Glutamatergic neuron (in vitro differentiated cells): ENCODE data around the gene CDCA5. TPM values are rescaled to one million over a fixed set of nuclear protein-coding genes. Genes with fewer than 3 reads are reported as not detected.

Experiments
- DNase-seq: peaks from one replicate; pipeline ENCODE4 v3.0.0; 2022
- H3K27ac Mint-ChIP-seq: one replicate; pipeline ENCODE4 v1.8.0; 2020; ENCODE audit warnings: mild to moderate bottlenecking, mixed read lengths, inconsistent platforms; ENCODE audit not compliant: unreplicated experiment
- H3K27me3 Mint-ChIP-seq: one replicate; pipeline ENCODE4 v1.8.0; 2020; ENCODE audit warnings: mild to moderate bottlenecking, moderate library complexity, mixed read lengths, inconsistent platforms; ENCODE audit not compliant: unreplicated experiment
- H3K36me3 Mint-ChIP-seq: one replicate; pipeline ENCODE4 v1.8.0; 2020; ENCODE audit warnings: mild to moderate bottlenecking, mixed read lengths, inconsistent platforms; ENCODE audit not compliant: unreplicated experiment
- H3K4me1 Mint-ChIP-seq: one replicate; pipeline ENCODE4 v1.8.0; 2020; ENCODE audit warnings: mild to moderate bottlenecking, low read depth, mixed read lengths, inconsistent platforms; ENCODE audit not compliant: unreplicated experiment
- H3K4me3 Mint-ChIP-seq: one replicate; pipeline ENCODE4 v1.8.0; 2020; ENCODE audit warnings: mild to moderate bottlenecking, mixed read lengths, inconsistent platforms; ENCODE audit not compliant: unreplicated experiment
- H3K9me3 Mint-ChIP-seq: one replicate; pipeline ENCODE4 v1.8.0; 2020; ENCODE audit warnings: mild to moderate bottlenecking, moderate library complexity, mixed read lengths, inconsistent platforms; ENCODE audit not compliant: unreplicated experiment
- total RNA-seq: library from RNA; stranded (reverse); fragmentation: NEBNext Ultra II Directional; extraction: Animal tissue kit (Norgen Biotek cat#: 25700); gene quantifications from one replicate; pipeline ENCODE4 v1.2.1, GENCODE V29; 2021; ENCODE audit not compliant: unreplicated experiment
- TF ChIP-seq, protein P1 (sequence below): fragments of 200-600 bp; sonication (generic); IDR thresholded peaks from one replicate; pipeline ENCODE4 v1.5.0; 2021; ENCODE audit not compliant: partially characterized antibody, unreplicated experiment

The CDCA5 gene
- total RNA-seq, 1 donor from 2014 or later: 7.7 TPM

DNA sequence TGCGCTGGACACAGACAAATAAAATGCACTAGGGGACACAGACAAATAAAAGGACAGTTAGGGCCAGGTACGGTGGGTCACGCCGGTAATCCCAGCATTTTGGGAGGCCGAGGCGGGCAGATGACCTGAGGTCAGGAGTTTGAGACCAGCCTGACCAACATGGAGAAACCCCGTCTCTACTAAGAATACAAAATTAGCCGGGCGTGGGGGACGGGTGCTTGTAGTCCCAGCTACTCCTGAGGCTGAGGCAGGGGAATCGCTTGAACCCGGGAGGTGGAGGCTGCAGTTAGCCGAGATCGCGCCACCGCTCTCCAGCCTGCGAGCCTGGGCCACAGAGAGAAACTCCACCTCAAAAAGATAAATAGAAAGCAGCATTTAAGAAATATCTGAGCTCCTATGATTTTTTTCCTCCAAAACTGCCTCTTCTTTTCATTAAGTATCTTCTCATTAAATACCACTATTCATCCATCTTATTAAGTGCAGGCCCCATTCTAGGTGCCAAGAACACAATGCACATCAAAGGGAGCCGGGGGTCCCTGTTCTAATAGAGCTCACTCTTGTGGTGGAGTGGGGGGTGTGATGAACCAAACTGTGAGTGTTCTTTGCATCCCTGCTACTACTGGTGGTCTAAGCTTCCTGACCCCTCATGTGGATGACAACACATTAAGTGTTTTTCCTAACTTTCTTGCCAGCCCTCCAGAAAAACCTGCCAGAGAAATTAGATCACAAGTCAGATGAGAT is 34.4 kb upstream of the CDCA5 start:
- no peaks in the 10 kb centered on the region for H3K36me3 Mint-ChIP-seq

GRCh38 chr11:65117206-65118096 is 33.6 kb upstream of the CDCA5 start, which contains the start of gene ZNHIT2:
TSS of gene ZNHIT2 (minus strand) at chr11:65117701. CDS start at chr11:65117653, 48 bp downstream.
- H3K27ac Mint-ChIP-seq: peak within 1 kb of the TSS; percentile 82
- peaks cover 23% of the 10 kb centered on the region for H3K9me3 Mint-ChIP-seq
- H3K36me3 Mint-ChIP-seq: no peaks in the 10 kb centered on the region
- peaks cover 13% of the 10 kb centered on the region for H3K4me1 Mint-ChIP-seq
- DNase-seq: peak; percentile 99
- H3K4me3 Mint-ChIP-seq: peak within 1 kb of the TSS; percentile 88
- TF ChIP-seq, protein P1, sequence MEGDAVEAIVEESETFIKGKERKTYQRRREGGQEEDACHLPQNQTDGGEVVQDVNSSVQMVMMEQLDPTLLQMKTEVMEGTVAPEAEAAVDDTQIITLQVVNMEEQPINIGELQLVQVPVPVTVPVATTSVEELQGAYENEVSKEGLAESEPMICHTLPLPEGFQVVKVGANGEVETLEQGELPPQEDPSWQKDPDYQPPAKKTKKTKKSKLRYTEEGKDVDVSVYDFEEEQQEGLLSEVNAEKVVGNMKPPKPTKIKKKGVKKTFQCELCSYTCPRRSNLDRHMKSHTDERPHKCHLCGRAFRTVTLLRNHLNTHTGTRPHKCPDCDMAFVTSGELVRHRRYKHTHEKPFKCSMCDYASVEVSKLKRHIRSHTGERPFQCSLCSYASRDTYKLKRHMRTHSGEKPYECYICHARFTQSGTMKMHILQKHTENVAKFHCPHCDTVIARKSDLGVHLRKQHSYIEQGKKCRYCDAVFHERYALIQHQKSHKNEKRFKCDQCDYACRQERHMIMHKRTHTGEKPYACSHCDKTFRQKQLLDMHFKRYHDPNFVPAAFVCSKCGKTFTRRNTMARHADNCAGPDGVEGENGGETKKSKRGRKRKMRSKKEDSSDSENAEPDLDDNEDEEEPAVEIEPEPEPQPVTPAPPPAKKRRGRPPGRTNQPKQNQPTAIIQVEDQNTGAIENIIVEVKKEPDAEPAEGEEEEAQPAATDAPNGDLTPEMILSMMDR: peak; percentile 96
- peaks cover 29% of the 10 kb centered on the region for H3K27me3 Mint-ChIP-seq

More for the DNA sequence above, 34.4 kb upstream of the CDCA5 start:
- TF ChIP-seq, protein P1: peak; percentile 48
- H3K4me1 Mint-ChIP-seq: peaks cover 13% of the 10 kb centered on the region
- peak overlapping the region; percentile 82 for H3K27ac Mint-ChIP-seq
- H3K4me3 Mint-ChIP-seq: peak overlapping the region; percentile 75
- no peak for DNase-seq
- peaks cover 30% of the 10 kb centered on the region for H3K27me3 Mint-ChIP-seq
- H3K9me3 Mint-ChIP-seq: peaks cover 22% of the 10 kb centered on the region

DNA sequence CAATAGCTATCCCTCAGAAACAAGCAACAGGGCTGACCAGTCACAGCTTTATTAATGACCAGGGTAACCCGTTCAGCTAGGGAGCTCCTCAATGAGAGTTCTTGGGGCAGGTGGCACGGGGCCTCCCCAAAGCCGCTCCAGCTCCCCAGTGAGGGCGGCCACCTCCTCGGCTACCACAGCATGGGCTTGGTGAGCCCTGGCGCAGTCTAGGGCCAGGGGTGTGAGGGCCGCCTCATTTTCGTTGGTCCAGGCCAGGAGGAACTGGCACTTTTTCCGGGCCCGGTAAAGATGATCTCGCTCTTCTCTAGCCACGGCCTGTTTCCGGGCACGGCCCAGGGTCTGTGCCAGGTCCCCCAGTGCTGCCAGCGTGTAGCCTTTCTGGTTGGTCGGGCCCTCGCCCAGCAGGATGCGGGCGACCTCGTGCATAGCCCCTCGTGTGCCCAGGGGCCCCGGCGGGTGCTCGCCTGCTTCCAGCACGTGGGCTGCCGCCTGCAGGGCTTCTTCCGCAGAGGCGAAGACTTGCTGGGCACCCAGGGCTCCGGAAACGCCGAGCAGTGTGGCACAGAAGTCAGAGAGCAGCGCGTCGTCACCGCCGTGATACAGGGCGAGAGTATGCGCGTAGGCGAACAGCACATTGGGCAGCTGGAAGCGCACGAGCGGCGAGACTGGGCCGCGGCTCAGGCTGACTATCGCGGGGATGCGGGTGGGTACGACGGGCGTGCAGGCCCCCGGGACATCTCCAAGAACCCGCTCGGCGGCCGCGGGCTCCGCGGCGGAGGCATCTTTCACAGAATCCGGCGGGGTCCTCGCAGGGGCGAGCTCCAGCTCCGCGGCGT is 32.7 kb upstream of the CDCA5 start:
- no peaks in the 10 kb centered on the region for H3K36me3 Mint-ChIP-seq
- peaks cover 25% of the 10 kb centered on the region for H3K27me3 Mint-ChIP-seq
- peaks cover 24% of the 10 kb centered on the region for H3K9me3 Mint-ChIP-seq
- peaks cover 12% of the 10 kb centered on the region for H3K4me1 Mint-ChIP-seq
- TF ChIP-seq, protein P1: no peak
- peak; percentile 49 for DNase-seq
- peak overlapping the region; percentile 88 for H3K4me3 Mint-ChIP-seq
- H3K27ac Mint-ChIP-seq: peak overlapping the region; percentile 82

DNA sequence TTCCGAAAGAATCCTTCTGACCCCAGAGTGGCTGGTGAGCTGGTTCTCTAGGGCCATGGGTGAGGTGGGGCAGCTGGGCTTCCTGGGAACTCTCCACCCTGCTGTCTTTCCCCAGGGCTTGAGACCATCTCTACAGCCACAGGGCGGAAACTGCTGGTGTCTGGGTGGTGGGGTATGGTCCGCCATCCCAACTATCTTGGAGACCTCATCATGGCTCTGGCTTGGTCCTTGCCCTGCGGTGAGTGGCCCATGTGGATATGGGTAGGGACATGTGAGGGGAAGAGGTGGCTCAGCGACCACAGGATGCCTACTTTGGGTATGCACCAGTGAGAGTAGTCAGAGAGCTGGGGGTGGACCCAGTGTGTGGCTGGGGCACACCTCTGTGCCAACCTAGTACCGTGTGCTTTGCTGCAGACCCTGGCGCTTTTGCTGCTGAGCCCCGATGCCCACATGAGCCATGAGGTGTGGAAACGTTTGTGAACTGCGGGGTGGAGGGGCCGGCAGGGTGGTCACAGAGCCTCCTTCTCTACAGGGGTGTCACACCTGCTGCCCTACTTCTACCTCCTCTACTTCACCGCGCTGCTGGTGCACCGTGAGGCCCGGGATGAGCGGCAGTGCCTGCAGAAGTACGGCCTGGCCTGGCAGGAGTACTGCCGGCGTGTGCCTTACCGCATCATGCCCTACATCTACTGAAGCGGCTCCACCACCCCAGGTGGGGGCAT is 31.7 kb upstream of the CDCA5 start:
- Mint-ChIP-seq H3K9me3 (peaks cover 26% of the 10 kb centered on the region), H3K36me3 (no peaks in the 10 kb centered on the region), H3K27me3 (peaks cover 29% of the 10 kb centered on the region), H3K4me1 (peaks cover 10% of the 10 kb centered on the region), H3K4me3 (peak overlapping the region; percentile 30), H3K27ac (no peak overlapping the region)
- DNase-seq: no peak
- TF ChIP-seq, protein P1: no peak
